ENCODE results near the gene RAB40B.

DNA sequence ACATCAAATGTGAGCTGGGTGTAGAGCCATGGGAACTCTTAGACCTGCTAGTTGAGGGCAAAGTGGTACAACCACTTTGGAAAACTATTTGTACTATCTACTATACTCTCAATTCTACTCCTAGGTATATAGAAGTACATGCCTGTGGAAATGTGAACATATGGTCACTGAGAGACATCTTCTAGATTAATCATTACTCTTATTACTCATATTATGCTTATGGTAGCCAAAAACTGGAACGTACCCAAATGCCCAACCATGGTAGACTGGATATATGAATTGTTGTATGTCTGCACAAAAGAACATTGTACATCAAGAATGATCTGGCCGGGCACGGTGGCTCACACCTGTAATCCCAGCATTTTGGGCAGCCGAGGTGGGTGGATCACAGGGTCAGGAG, 53.0 kb downstream of the RAB40B start:
- TF ChIP-seq, protein P1, sequence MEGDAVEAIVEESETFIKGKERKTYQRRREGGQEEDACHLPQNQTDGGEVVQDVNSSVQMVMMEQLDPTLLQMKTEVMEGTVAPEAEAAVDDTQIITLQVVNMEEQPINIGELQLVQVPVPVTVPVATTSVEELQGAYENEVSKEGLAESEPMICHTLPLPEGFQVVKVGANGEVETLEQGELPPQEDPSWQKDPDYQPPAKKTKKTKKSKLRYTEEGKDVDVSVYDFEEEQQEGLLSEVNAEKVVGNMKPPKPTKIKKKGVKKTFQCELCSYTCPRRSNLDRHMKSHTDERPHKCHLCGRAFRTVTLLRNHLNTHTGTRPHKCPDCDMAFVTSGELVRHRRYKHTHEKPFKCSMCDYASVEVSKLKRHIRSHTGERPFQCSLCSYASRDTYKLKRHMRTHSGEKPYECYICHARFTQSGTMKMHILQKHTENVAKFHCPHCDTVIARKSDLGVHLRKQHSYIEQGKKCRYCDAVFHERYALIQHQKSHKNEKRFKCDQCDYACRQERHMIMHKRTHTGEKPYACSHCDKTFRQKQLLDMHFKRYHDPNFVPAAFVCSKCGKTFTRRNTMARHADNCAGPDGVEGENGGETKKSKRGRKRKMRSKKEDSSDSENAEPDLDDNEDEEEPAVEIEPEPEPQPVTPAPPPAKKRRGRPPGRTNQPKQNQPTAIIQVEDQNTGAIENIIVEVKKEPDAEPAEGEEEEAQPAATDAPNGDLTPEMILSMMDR (IDR thresholded peaks at IDR 0.05) = no peak
- no peak for TF ChIP-seq POLR2A (IDR thresholded peaks at IDR 0.05)
